Lung (tissue), 12 donors: ENCODE data around the gene RRP1. TPM values are rescaled to one million over a fixed set of nuclear protein-coding genes. Genes with fewer than 3 reads are reported as not detected.

Experiments used
- ATAC-seq: fragments of 200-7000 bp; cut with Tn5 transposase; one replicate; pipeline ENCODE4 v1.9.1; 2020; ENCODE audit warnings: moderate number of reproducible peaks; ENCODE audit not compliant: insufficient read depth, low FRiP score
- DNase-seq, 3 donors: peaks; one replicate each; pipeline ENCODE4 v3.0.0-alpha.2; 2013 to 2017
- H3K27ac ChIP-seq, 2 donors: one replicate each; pipeline ENCODE4 v1.5.1; 2013; ENCODE audit warnings: mild to moderate bottlenecking in 2 of 2, moderate library complexity in 2 of 2, control low read depth in 1 of 2, inconsistent platforms in 1 of 2, low read depth in 1 of 2, low read length in 1 of 2
- H3K27me3 ChIP-seq, 3 donors: one replicate each; pipeline ENCODE4 v1.5.1; 2013; ENCODE audit warnings: low read length in 2 of 3; ENCODE audit not compliant: control insufficient read depth in 3 of 3, insufficient read depth in 3 of 3
- H3K36me3 ChIP-seq, 4 donors: one replicate each; pipeline ENCODE4 v1.5.1; 2013; ENCODE audit warnings: low read length in 4 of 4, mild to moderate bottlenecking in 1 of 4, moderate library complexity in 1 of 4; ENCODE audit not compliant: control insufficient read depth in 4 of 4, insufficient read depth in 4 of 4
- H3K4me1 ChIP-seq, 5 donors: one replicate each; pipeline ENCODE4 v1.5.1; 2013; ENCODE audit warnings: low read length in 5 of 5, mild to moderate bottlenecking in 2 of 5, moderate library complexity in 1 of 5; ENCODE audit not compliant: control insufficient read depth in 5 of 5, insufficient read depth in 5 of 5
- H3K4me3 ChIP-seq: one replicate; pipeline ENCODE4 v1.5.1; 2013; ENCODE audit warnings: mild to moderate bottlenecking, control low read depth, moderate library complexity
- H3K9ac ChIP-seq, 2 donors: one replicate each; pipeline ENCODE4 v1.5.1; 2013; ENCODE audit warnings: low read length in 2 of 2, control low read depth in 1 of 2; ENCODE audit not compliant: insufficient read depth in 1 of 2
- H3K9me3 ChIP-seq, 4 donors: one replicate each; pipeline ENCODE4 v1.5.1; 2013; ENCODE audit warnings: low read length in 3 of 4, mild to moderate bottlenecking in 1 of 4, moderate library complexity in 1 of 4; ENCODE audit not compliant: control insufficient read depth in 4 of 4, insufficient read depth in 3 of 4
- WGBS, 2 donors: extraction: QIAGEN DNeasy Blood & Tissue Kit; methylation state at CpG; one replicate each; pipeline ENCODE4 v1.1.7; 2013; 5-methylcytosine and 5-hydroxymethylcytosine counted together
- polyA plus RNA-seq, 2 donors: library from polyadenylated mRNA; stranded (reverse); fragments of 200-250 nt; gene quantifications; one replicate each; pipeline ENCODE4 v1.2.1, GENCODE V29; 2013
- total RNA-seq, 2 donors: library from RNA; depleted of rRNA in 1 of 2; stranded (reverse); fragments of >200 nt in 1 of 2; gene quantifications; one replicate each; pipeline ENCODE4 v1.2.1, GENCODE V29; 2014 to 2021
- TF ChIP-seq, protein P1 (sequence below): IDR thresholded peaks from 2 replicates; pipeline ENCODE4 v1.5.1; 2012; ENCODE audit warnings: mild to moderate bottlenecking; ENCODE audit errors: control extremely low read depth, extremely low read depth
- donor health status: control.
- donor health status: control.
- donor health status: Bipolar disorder and iron deficiency.
- donor health status: healthy.
- donor health status: DM: yes; HTN: yes; CAD: no.

The RRP1 gene
- total and polyA plus RNA-seq, 4 donors, result 15.8 to 26.7 (median 19.5) TPM

DNA sequence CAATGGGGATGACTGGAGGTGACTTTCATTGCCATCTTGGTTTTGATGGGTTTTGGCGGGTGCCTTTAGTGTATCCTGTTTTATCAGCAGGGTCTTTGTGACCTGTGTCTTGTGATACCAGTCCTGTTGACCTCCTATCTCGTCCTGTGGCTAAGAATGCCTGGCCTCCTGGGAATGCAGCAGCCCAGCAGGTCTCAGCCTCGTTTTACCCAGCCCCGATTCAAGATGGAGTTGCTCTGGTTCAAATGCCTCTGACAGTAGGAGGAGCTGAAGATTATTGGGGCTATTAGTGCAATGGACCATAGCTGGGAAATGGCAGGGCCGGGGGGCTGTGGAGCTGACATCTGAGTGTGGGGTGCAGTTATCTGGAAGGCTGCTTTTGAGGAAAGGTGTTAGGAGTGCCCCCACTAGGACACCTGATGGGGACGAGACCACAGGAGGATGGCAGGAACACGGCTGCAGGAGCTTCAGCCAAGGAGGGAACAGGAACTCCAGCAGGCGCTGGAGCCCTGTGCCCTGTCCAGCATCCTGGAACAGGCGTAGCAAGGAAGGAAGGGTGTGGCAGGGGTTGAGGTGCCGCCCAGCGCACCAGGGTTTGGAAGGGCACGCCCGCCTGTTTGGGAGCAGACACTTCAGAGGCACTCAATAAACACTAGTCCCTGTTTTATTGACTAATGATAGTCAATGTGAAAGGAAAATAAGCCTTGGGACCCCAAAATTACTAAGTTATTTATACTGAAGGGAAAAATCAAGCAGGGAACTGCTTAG lies 60.3 kb downstream of the RRP1 start:
- no peak overlapping the region for H3K9ac ChIP-seq
- WGBS, 2 donors, result 62 to 75% methylated on average over 13 of the region's 13 CpGs
- no peak overlapping the region for H3K4me3 ChIP-seq
- no peak for DNase-seq
- ATAC-seq, result no peak
- H3K27me3 ChIP-seq, result no peaks in the 10 kb centered on the region
- H3K36me3 ChIP-seq, result no peaks in the 10 kb centered on the region
- no peak overlapping the region for H3K27ac ChIP-seq
- TF ChIP-seq, protein P1, sequence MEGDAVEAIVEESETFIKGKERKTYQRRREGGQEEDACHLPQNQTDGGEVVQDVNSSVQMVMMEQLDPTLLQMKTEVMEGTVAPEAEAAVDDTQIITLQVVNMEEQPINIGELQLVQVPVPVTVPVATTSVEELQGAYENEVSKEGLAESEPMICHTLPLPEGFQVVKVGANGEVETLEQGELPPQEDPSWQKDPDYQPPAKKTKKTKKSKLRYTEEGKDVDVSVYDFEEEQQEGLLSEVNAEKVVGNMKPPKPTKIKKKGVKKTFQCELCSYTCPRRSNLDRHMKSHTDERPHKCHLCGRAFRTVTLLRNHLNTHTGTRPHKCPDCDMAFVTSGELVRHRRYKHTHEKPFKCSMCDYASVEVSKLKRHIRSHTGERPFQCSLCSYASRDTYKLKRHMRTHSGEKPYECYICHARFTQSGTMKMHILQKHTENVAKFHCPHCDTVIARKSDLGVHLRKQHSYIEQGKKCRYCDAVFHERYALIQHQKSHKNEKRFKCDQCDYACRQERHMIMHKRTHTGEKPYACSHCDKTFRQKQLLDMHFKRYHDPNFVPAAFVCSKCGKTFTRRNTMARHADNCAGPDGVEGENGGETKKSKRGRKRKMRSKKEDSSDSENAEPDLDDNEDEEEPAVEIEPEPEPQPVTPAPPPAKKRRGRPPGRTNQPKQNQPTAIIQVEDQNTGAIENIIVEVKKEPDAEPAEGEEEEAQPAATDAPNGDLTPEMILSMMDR, result no peak
- no peaks in the 10 kb centered on the region for H3K9me3 ChIP-seq
- H3K4me1 ChIP-seq, result peaks cover 0 to 3% (median 0%) of the 10 kb centered on the region in 5 donors

DNA sequence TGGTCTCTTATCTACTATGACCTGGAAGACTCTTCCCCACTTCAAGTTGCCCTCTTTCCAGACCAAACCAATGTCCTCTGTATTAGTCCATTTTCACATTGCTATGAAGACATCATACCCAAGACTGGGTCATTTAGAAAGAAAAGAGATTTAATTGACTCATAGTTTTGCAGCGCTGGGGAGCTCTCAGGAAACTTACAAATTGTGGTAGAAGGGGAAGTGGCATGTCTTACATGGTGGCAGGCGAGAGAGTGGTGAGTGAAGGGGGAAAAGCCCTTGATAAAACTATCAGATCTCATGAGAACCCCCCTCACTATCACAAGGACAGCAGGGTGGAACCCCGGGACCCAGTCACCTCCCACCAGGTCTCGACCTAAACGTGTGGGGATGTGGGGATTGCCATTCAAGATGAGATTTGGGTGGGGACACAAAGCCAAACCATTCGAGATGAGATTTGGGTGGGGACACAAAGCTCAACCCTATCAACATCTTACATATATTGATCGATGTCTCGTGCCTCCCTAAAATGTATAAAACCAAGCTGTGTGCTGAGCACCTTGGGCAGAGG lies 61.4 kb downstream of the RRP1 start:
- no peak overlapping the region for H3K27ac ChIP-seq
- H3K9ac ChIP-seq, result no peak overlapping the region
- 74 to 86% methylated on average over 8 of the region's 8 CpGs for WGBS, 2 donors
- no peaks in the 10 kb centered on the region for H3K36me3 ChIP-seq
- TF ChIP-seq, protein P1, result no peak
- ATAC-seq (no peak), DNase-seq (no peak)
- no peak overlapping the region for H3K4me3 ChIP-seq
- H3K4me1 ChIP-seq, result peaks cover 0 to 3% (median 0%) of the 10 kb centered on the region in 5 donors
- no peaks in the 10 kb centered on the region for H3K27me3 ChIP-seq
- no peaks in the 10 kb centered on the region for H3K9me3 ChIP-seq

DNA sequence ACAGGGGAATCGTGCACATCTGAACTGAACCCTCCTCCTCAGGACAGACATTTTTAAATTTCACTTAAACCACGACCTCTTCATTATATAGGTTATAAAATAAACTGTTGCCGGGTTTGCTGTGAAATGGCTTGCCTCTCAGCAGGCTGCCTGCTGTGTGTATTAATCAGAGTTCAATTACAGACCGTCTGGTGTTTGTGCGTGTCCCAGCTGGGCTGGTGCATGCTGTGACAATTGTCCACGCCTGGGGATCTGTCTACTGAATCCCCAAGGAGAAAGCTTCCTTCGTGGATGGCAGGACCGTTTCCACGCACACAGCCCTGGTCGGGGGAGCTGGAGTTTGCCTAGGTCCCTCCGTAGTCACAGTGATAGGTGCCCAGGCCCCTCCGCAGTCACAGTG lies 62.2 kb downstream of the RRP1 start:
- Histone ChIP-seq H3K4me3 (no peak overlapping the region), H3K36me3 (no peaks in the 10 kb centered on the region), H3K9ac (no peak overlapping the region), H3K27ac (no peak overlapping the region), H3K27me3 (no peaks in the 10 kb centered on the region), H3K4me1 (peaks cover 0 to 3% (median 0%) of the 10 kb centered on the region in 5 donors), H3K9me3 (no peaks in the 10 kb centered on the region)
- TF ChIP-seq, protein P1, result no peak
- ATAC-seq, result no peak
- no peak for DNase-seq
- WGBS, 2 donors, result 87 to 88% methylated on average over 12 of the region's 12 CpGs
